IMR-90 (cell line): ENCODE measurements around the gene SASH1. TPM values are rescaled to one million over a fixed set of nuclear protein-coding genes. Genes with fewer than 3 reads are reported as not detected.

Experiments
- ATAC-seq: fragments of 200-7000 bp; cut with Tn5 transposase; 2 replicates; pipeline ENCODE4 v1.9.1; 2020; ENCODE audit warnings: low read depth, mild to moderate bottlenecking, moderate library complexity
- BruUV-seq: library from RNA; stranded (reverse); fragments of 400-500 nt; replicated peaks from 2 replicates; lab custom pipeline; 2021; lab: Mats Ljungman, UMichigan
- CTCF ChIA-PET: fragments of 300-600 bp; formaldehyde crosslinking; extraction: SDS; loops from one replicate; lab custom pipeline; 2021; ENCODE audit warnings: antibody characterized with exemption; lab: Yijun Ruan, JAX
- POLR2A ChIA-PET: fragments of 300-600 bp; sonication (Branson Sonifier 250); formaldehyde crosslinking; loops from one replicate; lab custom pipeline; 2022; ENCODE audit warnings: antibody characterized with exemption; ENCODE audit not compliant: unreplicated experiment; lab: Charles Lee
- DNase-seq: peaks from one replicate; pipeline ENCODE4 v3.0.0; 2013
- H2AFZ ChIP-seq: replicated peaks from 2 replicates; pipeline ENCODE3; 2013; ENCODE audit warnings: low read length, mild to moderate bottlenecking; ENCODE audit not compliant: poor library complexity
- H2AK5ac ChIP-seq: 2 replicates; pipeline ENCODE4 v1.6.1; 2013; ENCODE audit warnings: low read depth, low read length, inconsistent platforms
- H2AK9ac ChIP-seq: replicated peaks from 2 replicates; pipeline ENCODE3; 2013; ENCODE audit warnings: mild to moderate bottlenecking, low read depth, low read length, moderate library complexity; ENCODE audit not compliant: poor library complexity
- H2BK120ac ChIP-seq: 2 replicates; pipeline ENCODE4 v1.6.1; 2013; ENCODE audit warnings: low read depth, low read length, inconsistent platforms
- H2BK15ac ChIP-seq: 3 replicates; pipeline ENCODE4 v1.6.1; 2013; ENCODE audit warnings: low read depth, low read length, inconsistent platforms
- H2BK20ac ChIP-seq: 2 replicates; pipeline ENCODE4 v1.6.1; 2013; ENCODE audit warnings: low read depth, mild to moderate bottlenecking, inconsistent platforms, low read length, moderate library complexity
- H2BK5ac ChIP-seq: 2 replicates; pipeline ENCODE4 v1.6.1; 2013; ENCODE audit warnings: mild to moderate bottlenecking, low read depth, low read length, inconsistent platforms; ENCODE audit not compliant: poor library complexity, severe bottlenecking
- H3K14ac ChIP-seq: replicated peaks from 2 replicates; pipeline ENCODE4 v1.6.1; 2013; ENCODE audit warnings: low read depth, low read length, inconsistent platforms
- H3K18ac ChIP-seq: 2 replicates; pipeline ENCODE4 v1.6.1; 2013; ENCODE audit warnings: low read depth, low read length, control low read depth
- H3K23ac ChIP-seq: 2 replicates; pipeline ENCODE4 v1.6.1; 2013; ENCODE audit warnings: low read depth, low read length, inconsistent platforms
- H3K27ac ChIP-seq: 2 replicates; pipeline ENCODE4 v1.5.1; 2013; ENCODE audit warnings: mild to moderate bottlenecking, control low read depth, low read length; ENCODE audit not compliant: insufficient read depth
- H3K27me3 ChIP-seq: 2 replicates; pipeline ENCODE4 v1.6.1; 2013; ENCODE audit warnings: low read length; ENCODE audit not compliant: control insufficient read depth, insufficient read depth
- H3K36me3 ChIP-seq: 2 replicates; pipeline ENCODE4 v1.6.1; 2013; ENCODE audit warnings: low read length, mixed read lengths; ENCODE audit not compliant: control insufficient read depth, insufficient read depth
- H3K4ac ChIP-seq: 2 replicates; pipeline ENCODE4 v1.6.1; 2013; ENCODE audit warnings: low read depth, low read length, inconsistent platforms
- H3K4me1 ChIP-seq: 2 replicates; pipeline ENCODE4 v1.6.1; 2013; ENCODE audit warnings: low read length, mixed read lengths; ENCODE audit not compliant: control insufficient read depth, insufficient read depth
- H3K4me2 ChIP-seq: 2 replicates; pipeline ENCODE4 v1.6.1; 2013; ENCODE audit warnings: low read depth, mild to moderate bottlenecking, control low read depth, low read length, moderate library complexity
- H3K4me3 ChIP-seq: 2 replicates; pipeline ENCODE4 v1.5.1; 2013; ENCODE audit warnings: low read depth, mild to moderate bottlenecking, control low read depth, low read length, moderate library complexity; ENCODE audit not compliant: insufficient read depth
- H3K56ac ChIP-seq: 2 replicates; pipeline ENCODE4 v1.6.1; 2013; ENCODE audit warnings: low read length, inconsistent platforms; ENCODE audit not compliant: insufficient read depth; ENCODE audit errors: extremely low read depth
- H3K79me1 ChIP-seq, 2 experiments: 2 replicates each; pipeline ENCODE4 v1.6.1; 2013; ENCODE audit warnings: low read length in 2 of 2, inconsistent platforms in 1 of 2, low read depth in 1 of 2
- H3K9ac ChIP-seq: 2 replicates; pipeline ENCODE4 v1.6.1; 2013; ENCODE audit warnings: low read depth, low read length, control low read depth
- H3K9me1 ChIP-seq: 2 replicates; pipeline ENCODE4 v1.6.1; 2013; ENCODE audit warnings: low read length, inconsistent platforms; ENCODE audit not compliant: insufficient read depth
- H3K9me3 ChIP-seq: 2 replicates; pipeline ENCODE4 v1.6.1; 2013; ENCODE audit warnings: low read length; ENCODE audit not compliant: control insufficient read depth, insufficient read depth
- H4K20me1 ChIP-seq: 2 replicates; pipeline ENCODE4 v1.6.1; 2013; ENCODE audit warnings: low read length, inconsistent platforms; ENCODE audit not compliant: insufficient read depth
- H4K5ac ChIP-seq: 2 replicates; pipeline ENCODE4 v1.6.1; 2013; ENCODE audit warnings: mild to moderate bottlenecking, low read depth, low read length, control low read depth
- H4K8ac ChIP-seq, 2 experiments: 2 replicates each; pipeline ENCODE4 v1.6.1; 2013; ENCODE audit warnings: low read depth in 2 of 2, low read length in 2 of 2, control low read depth in 1 of 2, inconsistent platforms in 1 of 2
- H4K91ac ChIP-seq: 2 replicates; pipeline ENCODE4 v1.6.1; 2013; ENCODE audit warnings: low read depth, low read length, inconsistent platforms; ENCODE audit not compliant: insufficient read depth
- ELK1 ChIP-seq: fragments of 150-350 bp; IDR thresholded peaks from 2 replicates; pipeline ENCODE4 v1.6.1; 2016; ENCODE audit warnings: low read depth, mild to moderate bottlenecking, low read length, moderate library complexity, borderline replicate concordance
- MAZ ChIP-seq: IDR thresholded peaks from 2 replicates; pipeline ENCODE4 v1.6.1; 2012; ENCODE audit warnings: low read depth, mild to moderate bottlenecking, low read length, improper control_type of control experiment, moderate library complexity, borderline replicate concordance
- RCOR1 ChIP-seq: IDR thresholded peaks from 2 replicates; pipeline ENCODE4 v1.6.1; 2012; ENCODE audit warnings: mild to moderate bottlenecking, low read length, improper control_type of control experiment; ENCODE audit not compliant: insufficient replicate concordance
- RFX5 ChIP-seq: IDR thresholded peaks from 2 replicates; pipeline ENCODE4 v1.8.0; 2012; ENCODE audit warnings: low read depth, mild to moderate bottlenecking, low read length, moderate library complexity
- USF2 ChIP-seq: fragments of 150-350 bp; IDR thresholded peaks from 2 replicates; pipeline ENCODE4 v1.6.1; 2017; ENCODE audit warnings: mild to moderate bottlenecking, antibody characterized with exemption, low read length, low read depth
- WGBS, 2 experiments: methylation state at CpG; one replicate each; pipeline versions ENCODE4 v1.1.5 to v1.1.7; 2013; ENCODE audit warnings: missing lambda C conversion rate in 2 of 2; ENCODE audit not compliant: insufficient read length in 1 of 2; ENCODE audit errors: extremely low coverage in 2 of 2; 5-methylcytosine and 5-hydroxymethylcytosine counted together
- dilution Hi-C: fragments of 300-500 bp; cut with HindIII; formaldehyde crosslinking; loops from one replicate; pipeline ENCODE4 v1.14.3; 2018; ENCODE audit warnings: low sequenced_read_pairs; ENCODE audit not compliant: unreplicated experiment
- in situ Hi-C: fragments of 300-500 bp; cut with MboI; formaldehyde crosslinking; loops from 3 replicates; pipeline ENCODE4 v1.14.3; 2019; ENCODE audit warnings: low sequenced_read_pairs, inconsistent platforms, mixed read lengths
- intact Hi-C: fragments of 100-400 bp; cut with micrococcal nuclease; formaldehyde crosslinking; loops from 2 replicates; pipeline ENCODE4 v1.10.0; 2022
- polyA plus RNA-seq, 3 experiments: library from polyadenylated mRNA; depleted of rRNA; stranded (reverse); fragments of >200 nt; gene quantifications; 2 replicates each; pipeline ENCODE4 v1.2.3, GENCODE V29; 2012; ENCODE audit warnings: low replicate concordance in 1 of 3
- total RNA-seq: library from RNA; depleted of rRNA; stranded (reverse); fragments of >200 nt; gene quantifications from 2 replicates; pipeline ENCODE4 v1.2.3, GENCODE V29; 2012

Gene SASH1
- total and polyA plus RNA-seq, 2 of the 4 experiments (the other 2 are of a cell fraction) = 11.6 to 16.5 TPM

- intact Hi-C loops (no loop called here), dilution Hi-C loops (no loop called here)
- BruUV-seq = no TSS peak
Measured at GRCh38 chr6:148388521-148388920, 45.9 kb downstream of the SASH1 start.

More at GRCh38 chr6:148388521-148388920, 45.9 kb downstream of the SASH1 start:
- Histone ChIP-seq H3K79me1 (peaks cover 13 to 43% of the 10 kb centered on the region in 2 experiments), H3K4me1 (peaks cover 2% of the 10 kb centered on the region), H4K5ac (no peak overlapping the region), H3K9me3 (no peaks in the 10 kb centered on the region), H2BK120ac (no peak overlapping the region), H4K91ac (no peak overlapping the region; the same call in 1 of the 2 replicates), H4K8ac (no peak overlapping the region), H3K4me3 (no peak overlapping the region), H3K14ac (no peak overlapping the region), H3K18ac (no peak overlapping the region), H3K4me2 (no peak overlapping the region), H2BK5ac (no peak overlapping the region), H4K20me1 (0 out of 2 replicates have a peak, but pooled peaks cover 5% of the 10 kb centered on the region), H3K9me1 (no peaks in the 10 kb centered on the region), H2AFZ (no peak overlapping the region), H2BK20ac (no peak overlapping the region), H3K27ac (no peak overlapping the region), H3K36me3 (peaks cover 3% of the 10 kb centered on the region; the same call in 1 of the 2 replicates), H3K9ac (no peak overlapping the region), H2BK15ac (no peak overlapping the region), H2AK5ac (peak overlapping the region; percentile 23; the same call in 1 of the 2 replicates), H3K27me3 (no peaks in the 10 kb centered on the region), H2AK9ac (peak overlapping the region; percentile 51), H3K56ac (no peak overlapping the region), H3K4ac (no peak overlapping the region; the same call in 1 of the 2 replicates), H3K23ac (no peak overlapping the region)
- ChIA-PET CTCF (no interaction called here), POLR2A (no interaction called here)
- ATAC-seq (no peak), DNase-seq (no peak)
- in situ Hi-C loops = no loop called here
- no CpG with 5 or more reads among the region's 5 CpGs for WGBS, 2 experiments
- no peak for TF ChIP-seq RCOR1
- TF ChIP-seq RFX5 = no peak
- no peak for TF ChIP-seq USF2
- no peak for TF ChIP-seq MAZ
- no peak for TF ChIP-seq ELK1
